ENCODE measurements around the gene SURF1.

- TF ChIP-seq CTCF (IDR thresholded peaks at IDR 0.05; ENCODE audit: insufficient read depth, low read length, poor library complexity, severe bottlenecking) (no peak), EZH2phosphoT487 (conservative IDR thresholded peaks at IDR 0.05; ENCODE audit: low read length) (no peak)
These were observed 31.4 kb upstream of the SURF1 start for GRCh38 chr9:133387680-133388079.
